ENCODE measurements around the gene OR5K2. TPM values are rescaled to one million over a fixed set of nuclear protein-coding genes. Genes with fewer than 3 reads are reported as not detected.

OR5K2 gene
- total and polyA plus RNA-seq, 10 of the 15 experiments (the other 5 are each of a cell fraction or from before 2014, with no cell fraction given) = 0.12 TPM; not detected in 9

GRCh38 chr3:98532275-98532637, 34.8 kb downstream of the OR5K2 start (continued):
- TF ChIP-seq PKNOX1 (IDR thresholded peaks at IDR 0.05) = peak; percentile 14; the same call in 1 of the 2 replicates
- TF ChIP-seq LARP7 (IDR thresholded peaks at IDR 0.05) = no peak
- no peak for TF ChIP-seq POU2F2 (IDR thresholded peaks at IDR 0.05; ENCODE audit: borderline replicate concordance, low read depth, low read length)
- no peak for TF ChIP-seq ASH2L (IDR thresholded peaks at IDR 0.05; ENCODE audit: borderline replicate concordance, low read depth)
- peak; percentile 55; the same call in 1 of the 2 replicates for TF ChIP-seq ZBED1 (IDR thresholded peaks at IDR 0.05; ENCODE audit: borderline replicate concordance)
- TF ChIP-seq MXI1 (IDR thresholded peaks at IDR 0.05; ENCODE audit: low read depth, low read length) = no peak
- TF ChIP-seq ZBTB11 (CRISPR knock-in tag; IDR thresholded peaks at IDR 0.05) = no peak
- no peak for TF ChIP-seq NKRF (conservative IDR thresholded peaks at IDR 0.05)
- TF ChIP-seq ZNF274 (IDR thresholded peaks at IDR 0.05; ENCODE audit: insufficient read depth, insufficient read length) = no peak
- no peak for TF ChIP-seq NFXL1 (IDR thresholded peaks at IDR 0.05; ENCODE audit: borderline replicate concordance)
- TF ChIP-seq BCLAF1 (IDR thresholded peaks at IDR 0.05) = no peak
- TF ChIP-seq SIN3A (IDR thresholded peaks at IDR 0.05; ENCODE audit: low read depth, low read length) = no peak
- TF ChIP-seq PAX5 (IDR thresholded peaks at IDR 0.05; ENCODE audit: borderline replicate concordance, low read depth, low read length) = no peak
- no peak for TF ChIP-seq SIX5 (IDR thresholded peaks at IDR 0.05; ENCODE audit: low read depth, low read length, severe bottlenecking)
- TF ChIP-seq CEBPB (IDR thresholded peaks at IDR 0.05; ENCODE audit: borderline replicate concordance in 1 of 2, low read depth in 2 of 2, low read length in 2 of 2) = no peak
- TF ChIP-seq BHLHE40 (IDR thresholded peaks at IDR 0.05; ENCODE audit: borderline replicate concordance in 1 of 2, low read depth in 2 of 2, low read length in 1 of 2) = no peak
- no peak for TF ChIP-seq HDAC2 (IDR thresholded peaks at IDR 0.05)
- no peak for TF ChIP-seq MTA2 (IDR thresholded peaks at IDR 0.05; ENCODE audit: low read depth)
- TF ChIP-seq PML (IDR thresholded peaks at IDR 0.05; ENCODE audit: low read length) = peak; percentile 22; the same call in 1 of the 2 replicates
- no peak for TF ChIP-seq RUNX3 (IDR thresholded peaks at IDR 0.05; ENCODE audit: low read length)
- no peak for TF ChIP-seq ZZZ3 (IDR thresholded peaks at IDR 0.05; ENCODE audit: control insufficient read depth, insufficient read length, low read depth)
- TF ChIP-seq STAT1 (conservative IDR thresholded peaks at IDR 0.05) = 0 out of 2 replicates have a peak, but pooled peaks have one; percentile 47
- no peak for TF ChIP-seq RB1 (IDR thresholded peaks at IDR 0.05; ENCODE audit: borderline replicate concordance)
- no peak for TF ChIP-seq SMAD1 (IDR thresholded peaks at IDR 0.05; ENCODE audit: low read depth, partially characterized antibody)

Data from GM12878 (cell line).